ENCODE data around the gene SMARCAD1. TPM values are rescaled to one million over a fixed set of nuclear protein-coding genes. Genes with fewer than 3 reads are reported as not detected.

Gene SMARCAD1
- total and polyA plus RNA-seq, 2 of the 8 experiments (the other 6 are each of a cell fraction or from before 2014, with no cell fraction given), result 24.1 to 59.4 TPM

DNA sequence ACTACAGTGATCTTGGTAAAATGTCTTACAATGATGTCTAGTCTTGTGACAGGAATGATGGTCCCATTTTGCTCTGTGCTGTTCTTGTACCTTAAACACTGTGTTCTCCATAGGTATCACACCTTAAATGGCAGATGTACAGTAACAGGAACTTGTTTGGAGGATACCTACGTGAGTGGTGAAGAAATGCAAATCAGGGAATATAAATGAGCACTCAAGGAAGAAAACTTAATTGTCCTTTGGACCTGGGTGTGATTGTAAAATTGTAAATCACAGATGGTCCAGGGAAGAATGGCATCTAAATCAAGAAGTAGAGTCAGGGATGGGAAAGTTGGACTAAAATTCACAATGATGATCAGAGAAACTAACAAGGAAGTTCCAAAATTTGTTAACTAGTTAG is 122.3 kb downstream of the SMARCAD1 start:
- Histone ChIP-seq H3K79me1 (ENCODE audit: low read depth, low read length) (no peaks in the 10 kb centered on the region), H2BK120ac (replicated peaks; ENCODE audit: low read depth, low read length) (no peak overlapping the region), H3K23ac (ENCODE audit: insufficient read length) (no peak overlapping the region), H3K36me3 (ENCODE audit: control insufficient read depth in 2 of 4, insufficient read depth in 4 of 4, low read length in 3 of 4) (no peaks in the 10 kb centered on the region), H3K4me3 (ENCODE audit: extremely low read depth in 1 of 4, insufficient read depth in 2 of 4, low read depth in 3 of 4, low read length in 4 of 4) (no peak overlapping the region), H3K4ac (replicated peaks; ENCODE audit: insufficient read length, low read depth, low read length) (no peak overlapping the region), H2AK5ac (ENCODE audit: low read depth, low read length) (no peak overlapping the region), H2AFZ (ENCODE audit: low read length) (no peak overlapping the region), H3K4me1 (replicated peaks in 1 of 4; ENCODE audit: control insufficient read depth in 3 of 4, insufficient read depth in 4 of 4, low read length in 3 of 4) (peaks cover 0 to 3% (median under 1%) of the 10 kb centered on the region in 4 experiments; a peak in 2 of 7 replicates), H2BK5ac (ENCODE audit: low read depth, low read length) (no peak overlapping the region), H3K56ac (replicated peaks; ENCODE audit: insufficient read length, low read depth, low read length) (no peak overlapping the region), H3K14ac (ENCODE audit: insufficient read length) (no peak overlapping the region), H4K5ac (ENCODE audit: insufficient read length, low read depth, low read length) (no peak overlapping the region), H4K91ac (replicated peaks; ENCODE audit: insufficient read length, low read length) (no peak overlapping the region), H3K9me3 (ENCODE audit: insufficient read depth in 2 of 2, low read depth in 1 of 2, low read length in 1 of 2) (peaks cover 17 to 29% of the 10 kb centered on the region in 2 experiments), H4K8ac (ENCODE audit: extremely low read depth, insufficient read depth, low read length) (no peak overlapping the region), H3K18ac (ENCODE audit: extremely low read depth, low read length) (no peak overlapping the region), H2BK15ac (ENCODE audit: low read length) (no peak overlapping the region), H3K27ac (ENCODE audit: low read depth, low read length) (no peak overlapping the region), H3K4me2 (ENCODE audit: insufficient read depth in 1 of 2, low read depth in 2 of 2, low read length in 2 of 2) (no peak overlapping the region), H4K20me1 (replicated peaks in 1 of 2; ENCODE audit: control insufficient read depth in 1 of 2, insufficient read depth in 2 of 2, low read length in 2 of 2) (no peaks in the 10 kb centered on the region), H3K79me2 (ENCODE audit: control insufficient read depth in 1 of 2, insufficient read depth in 2 of 2, low read length in 2 of 2) (no peaks in the 10 kb centered on the region), H3K23me2 (ENCODE audit: low read depth, low read length) (no peaks in the 10 kb centered on the region), H2BK20ac (ENCODE audit: low read length) (no peak overlapping the region), H3K9ac (replicated peaks in 1 of 4; ENCODE audit: extremely low read depth in 1 of 4, low read depth in 3 of 4, low read length in 3 of 4) (no peak overlapping the region), H2BK12ac (ENCODE audit: low read depth, low read length) (no peak overlapping the region), H3K27me3 (replicated peaks in 1 of 4; ENCODE audit: control insufficient read depth in 3 of 4, extremely low read depth in 1 of 4, insufficient read depth in 3 of 4, low read length in 3 of 4) (no peaks in the 10 kb centered on the region)
- ChIA-PET POLR2A (ENCODE audit: partially characterized antibody) (no interaction called here), CTCF (ENCODE audit: partially characterized antibody) (no interaction called here)
- WGBS, 2 experiments (ENCODE audit: extremely low coverage in 1 of 2, insufficient coverage in 1 of 2, insufficient read length in 1 of 2, insufficient replicate concordance in 2 of 2, low coverage in 1 of 2, low lambda C conversion rate in 2 of 2, missing lambda C conversion rate in 1 of 2), result 90% methylated on average over 1 of the region's 1 CpG; no CpG with 5 or more reads in 1 of the 2 experiments
- DNase-seq (ENCODE audit: low read depth in 1 of 2, low spot score in 2 of 2) (no peak), FAIRE-seq (no peak)
- no peak for TF ChIP-seq NANOG (IDR thresholded peaks at IDR 0.05; ENCODE audit: insufficient read depth, low read depth, low read length, poor library complexity, severe bottlenecking)

Data from H1 (cell line).